Right lobe of liver (tissue), 4 donors: ENCODE measurements around the gene CYREN.
"Not testable (repeated sequence)": the region's sequence is repeated elsewhere in the genome, so short reads cannot be mapped to it uniquely, and the experiment has no call there.

Experiments used
- CTCF ChIP-seq, 4 donors: fragments of 200-600 bp in 3 of 4; fragments of 450-650 bp in 1 of 4; IDR thresholded peaks; one replicate each; pipeline versions ENCODE4 v1.5.1 to v1.8.0; 2016 to 2022; ENCODE audit warnings: antibody characterized with exemption in 4 of 4, mild to moderate bottlenecking in 2 of 4
- POLR2A ChIP-seq: fragments of 450-650 bp; IDR thresholded peaks from one replicate; pipeline ENCODE4 v1.6.1; 2017; ENCODE audit warnings: antibody characterized with exemption, mild to moderate bottlenecking
- donor health status: DM: no; HTN: no; CAD: no.
- donor health status: DM: no; HTN: no; CAD: no.
- donor health status: DM: no; HTN: yes; CAD: no.

DNA sequence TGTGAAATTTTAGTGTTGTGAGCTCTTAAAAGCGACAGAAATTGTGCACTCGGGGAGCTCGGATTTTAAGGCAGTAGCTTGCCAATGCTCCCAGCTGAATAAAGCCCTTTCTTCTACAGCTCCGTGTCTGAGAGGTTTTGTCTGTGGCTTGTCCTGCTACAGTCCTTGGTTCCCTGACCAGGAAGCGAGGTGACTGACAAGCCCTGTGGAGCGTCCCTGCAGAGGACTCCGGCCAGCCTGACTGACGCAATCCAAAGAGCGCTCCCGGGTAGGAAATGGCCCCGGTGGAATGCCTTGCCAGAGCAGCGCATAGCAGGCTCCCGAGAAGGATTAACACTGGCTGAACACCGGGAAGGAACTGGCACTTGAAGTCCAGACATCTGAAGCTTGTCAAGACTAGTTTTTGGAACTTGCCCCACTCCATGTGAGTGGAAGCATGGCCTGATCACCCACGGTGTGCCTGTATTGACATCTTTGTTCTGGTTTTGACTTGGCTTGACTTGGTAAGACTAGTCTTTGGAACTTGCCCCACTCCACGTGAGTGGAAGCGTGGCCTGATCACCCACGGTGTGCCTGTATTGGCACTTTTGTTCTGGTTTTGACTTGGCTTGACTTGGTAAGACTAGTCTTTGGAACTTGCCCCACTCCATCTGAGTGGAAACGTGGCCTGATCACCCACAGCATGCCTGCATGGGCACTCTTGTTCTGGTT is 1.2 kb upstream of the CYREN start:
- TF ChIP-seq CTCF (IDR thresholded peaks at IDR 0.05): not testable (repeated sequence)
- peak; percentile 70 for TF ChIP-seq POLR2A
